Panc1 (cell line): ENCODE measurements around the gene EMC8. TPM values are rescaled to one million over a fixed set of nuclear protein-coding genes. Genes with fewer than 3 reads are reported as not detected.

ENCODE experiments used
- ATAC-seq: fragments of 200-7000 bp; cut with Tn5 transposase; 2 replicates; pipeline ENCODE4 v1.9.1; 2020; ENCODE audit warnings: mild to moderate bottlenecking, moderate library complexity
- BruUV-seq: library from RNA; stranded (reverse); fragments of 400-500 nt; replicated peaks from 2 replicates; lab custom pipeline; 2021; lab: Mats Ljungman, UMichigan
- CTCF ChIA-PET: fragments of 300-600 bp; sonication (Branson Sonifier 250); formaldehyde crosslinking; loops from one replicate; lab custom pipeline; 2022; ENCODE audit warnings: antibody characterized with exemption; lab: Charles Lee
- POLR2A ChIA-PET: fragments of 300-600 bp; sonication (Branson Sonifier 250); formaldehyde crosslinking; loops from one replicate; lab custom pipeline; 2022; ENCODE audit warnings: antibody characterized with exemption; lab: Charles Lee
- DNase-seq: peaks from one replicate; pipeline ENCODE4 v3.0.0-alpha.2; 2010; ENCODE audit warnings: low read depth, low spot score
- H3K27ac ChIP-seq: 2 replicates; pipeline ENCODE4 v1.5.1; 2011; ENCODE audit warnings: mild to moderate bottlenecking, low read length, inconsistent platforms
- H3K27me3 ChIP-seq: fragments of 200-500 bp; sonication (Bioruptor generic); 2 replicates; pipeline ENCODE4 v1.6.0; 2014; ENCODE audit warnings: low read length, inconsistent platforms; ENCODE audit not compliant: control insufficient read depth, insufficient read depth
- H3K36me3 ChIP-seq: fragments of 200-500 bp; sonication (Bioruptor generic); 2 replicates; pipeline ENCODE4 v1.5.1; 2014; ENCODE audit warnings: inconsistent platforms, mild to moderate bottlenecking, low read length, moderate library complexity; ENCODE audit not compliant: control insufficient read depth, insufficient read depth
- H3K4me1 ChIP-seq: 2 replicates; pipeline ENCODE4 v1.5.1; 2011; ENCODE audit warnings: inconsistent platforms, mild to moderate bottlenecking, low read length, moderate library complexity; ENCODE audit not compliant: control insufficient read depth, insufficient read depth
- H3K4me3 ChIP-seq, 2 experiments: 2 replicates each; pipeline ENCODE4 v1.5.1; 2011 to 2012; ENCODE audit warnings: low read depth in 2 of 2, low read length in 2 of 2, mild to moderate bottlenecking in 2 of 2, inconsistent platforms in 1 of 2, moderate library complexity in 1 of 2
- H3K9me3 ChIP-seq: fragments of 200-500 bp; sonication (Bioruptor generic); 2 replicates; pipeline ENCODE4 v1.5.1; 2014; ENCODE audit warnings: low read depth, mild to moderate bottlenecking, inconsistent platforms, low read length, moderate library complexity; ENCODE audit not compliant: control insufficient read depth, insufficient read depth
- CTCF ChIP-seq: fragments of 450-650 bp; IDR thresholded peaks from 2 replicates; pipeline ENCODE4 v1.5.1; 2017; ENCODE audit warnings: mild to moderate bottlenecking
- POLR2AphosphoS5 ChIP-seq: IDR thresholded peaks from 2 replicates; pipeline ENCODE4 v1.6.1; 2012; ENCODE audit warnings: mild to moderate bottlenecking, low read depth, low read length, moderate library complexity
- REST ChIP-seq, 2 experiments: IDR thresholded peaks; 2 replicates each; pipeline ENCODE4 v1.6.1; 2011 to 2012; ENCODE audit warnings: low read depth in 2 of 2, control low read depth in 1 of 2, low read length in 1 of 2, mild to moderate bottlenecking in 1 of 2, moderate library complexity in 1 of 2; ENCODE audit not compliant: insufficient read depth in 1 of 2
- SIN3A ChIP-seq: IDR thresholded peaks from 2 replicates; pipeline ENCODE4 v1.6.1; 2012; ENCODE audit warnings: low read depth, mild to moderate bottlenecking, low read length, moderate library complexity, borderline replicate concordance; ENCODE audit not compliant: insufficient read depth
- TCF7L2 ChIP-seq: IDR thresholded peaks from 2 replicates; pipeline ENCODE4 v1.6.1; 2011; ENCODE audit warnings: mild to moderate bottlenecking, low read depth, low read length, inconsistent platforms
- in situ Hi-C: cut with HindIII; loops from 2 replicates; pipeline ENCODE4 v1.10.0; 2016; ENCODE audit warnings: low sequenced_read_pairs, low pct_unique_long_range_greater_than_20kb
- intact Hi-C: fragments of 100-400 bp; cut with micrococcal nuclease; formaldehyde crosslinking; loops from one replicate; pipeline ENCODE4 v1.10.0; 2022; ENCODE audit not compliant: unreplicated experiment
- total RNA-seq: library from RNA; stranded (reverse); gene quantifications from one replicate; pipeline ENCODE4 v1.2.1, GENCODE V29; 2021; ENCODE audit not compliant: unreplicated experiment

Gene EMC8
- total RNA-seq, 1 experiment from 2014 or later: 39.1 TPM

- BruUV-seq: no TSS peak
- ATAC-seq: no peak
Measured at GRCh38 chr16:85842435-85842834, 43.1 kb upstream of the EMC8 start.

GRCh38 chr16:85840801-85841200 is 41.5 kb upstream of the EMC8 start:
- no peak for ATAC-seq
- in situ Hi-C loops (no loop called here), intact Hi-C loops (no loop called here)
- Histone ChIP-seq H3K4me3 (no peak overlapping the region), H3K27ac (no peak overlapping the region), H3K36me3 (no peaks in the 10 kb centered on the region), H3K9me3 (no peaks in the 10 kb centered on the region), H3K4me1 (no peaks in the 10 kb centered on the region), H3K27me3 (0 out of 2 replicates have a peak, but pooled peaks cover 2% of the 10 kb centered on the region)
- ChIA-PET CTCF (no interaction called here), POLR2A (no interaction called here)
- no peak for DNase-seq
- TF ChIP-seq TCF7L2: no peak
- no peak for TF ChIP-seq POLR2AphosphoS5
- no peak for TF ChIP-seq REST (IDR thresholded peaks at IDR 0.05; ENCODE audit: insufficient read depth in 1 of 2, low read depth in 2 of 2, low read length in 1 of 2)
- no peak for TF ChIP-seq CTCF
- no peak for TF ChIP-seq SIN3A
- BruUV-seq: no TSS peak

More at GRCh38 chr16:85842435-85842834, 43.1 kb upstream of the EMC8 start:
- Histone ChIP-seq H3K4me1 (no peaks in the 10 kb centered on the region), H3K27ac (no peak overlapping the region), H3K36me3 (no peaks in the 10 kb centered on the region), H3K9me3 (no peaks in the 10 kb centered on the region), H3K27me3 (no peaks in the 10 kb centered on the region), H3K4me3 (no peak overlapping the region)
- TF ChIP-seq REST (IDR thresholded peaks at IDR 0.05; ENCODE audit: insufficient read depth in 1 of 2, low read depth in 2 of 2, low read length in 1 of 2) (no peak), CTCF (no peak), TCF7L2 (no peak), SIN3A (no peak), POLR2AphosphoS5 (no peak)
- in situ Hi-C loops (no loop called here), intact Hi-C loops (no loop called here)
- ChIA-PET POLR2A (no interaction called here), CTCF (no interaction called here)
- no peak for DNase-seq
